ENCODE data around the gene CCDC106. TPM values are rescaled to one million over a fixed set of nuclear protein-coding genes. Genes with fewer than 3 reads are reported as not detected.

The CCDC106 gene
- total RNA-seq, 2 experiments from 2014 or later: 4.2 to 4.4 TPM

DNA sequence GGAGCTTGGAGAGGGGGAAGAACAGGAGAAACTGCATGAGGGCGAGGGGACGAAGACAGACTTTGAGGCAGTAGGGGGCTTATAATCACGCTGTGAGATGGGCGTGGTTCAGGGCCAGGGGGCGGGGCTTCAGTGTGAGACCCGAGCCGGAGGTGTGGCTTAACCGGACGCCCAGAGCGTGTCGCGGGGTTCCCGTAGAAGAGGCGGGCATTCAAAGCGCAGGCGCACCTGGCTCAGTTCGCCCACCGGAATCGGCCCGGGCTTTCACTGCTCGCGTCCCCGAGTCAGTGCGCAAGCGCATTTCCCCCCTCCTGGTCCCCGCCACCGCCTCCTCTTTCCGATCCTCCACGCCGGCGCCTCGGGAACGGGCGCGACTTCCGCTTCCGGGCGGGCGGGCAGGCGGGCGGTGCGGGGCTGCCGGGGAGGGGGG lies 42.8 kb upstream of the CCDC106 start:
- peak overlapping the region; percentile 96 for H3K27ac Mint-ChIP-seq
- DNase-seq: peak; percentile 100
- intact Hi-C loops (cut with micrococcal nuclease): loop anchor here (1.0 to 10.0 kb wide), 6 partner anchors 19 to 488 kb away; partner anchors contain the start of genes PPP1R12C, TNNT1, ZNF580 and ZNF581
- peaks cover 52% of the 10 kb centered on the region for H3K4me1 Mint-ChIP-seq (ENCODE audit: low read depth)
- H3K27me3 Mint-ChIP-seq (ENCODE audit: low read depth): no peaks in the 10 kb centered on the region
- peaks cover 21% of the 10 kb centered on the region for H3K36me3 Mint-ChIP-seq (ENCODE audit: low read depth)
- no peaks in the 10 kb centered on the region for H3K9me3 Mint-ChIP-seq
- CTCF ChIA-PET: interaction anchor here (0.7 to 3.0 kb wide), 11 partner anchors 14 to 137 kb away, joined by 3 to 41 read pairs (median 6); partner anchors contain the start of genes NAT14, ZNF579 and ZNF784
- peak overlapping the region; percentile 86 for H3K4me3 Mint-ChIP-seq

DNA sequence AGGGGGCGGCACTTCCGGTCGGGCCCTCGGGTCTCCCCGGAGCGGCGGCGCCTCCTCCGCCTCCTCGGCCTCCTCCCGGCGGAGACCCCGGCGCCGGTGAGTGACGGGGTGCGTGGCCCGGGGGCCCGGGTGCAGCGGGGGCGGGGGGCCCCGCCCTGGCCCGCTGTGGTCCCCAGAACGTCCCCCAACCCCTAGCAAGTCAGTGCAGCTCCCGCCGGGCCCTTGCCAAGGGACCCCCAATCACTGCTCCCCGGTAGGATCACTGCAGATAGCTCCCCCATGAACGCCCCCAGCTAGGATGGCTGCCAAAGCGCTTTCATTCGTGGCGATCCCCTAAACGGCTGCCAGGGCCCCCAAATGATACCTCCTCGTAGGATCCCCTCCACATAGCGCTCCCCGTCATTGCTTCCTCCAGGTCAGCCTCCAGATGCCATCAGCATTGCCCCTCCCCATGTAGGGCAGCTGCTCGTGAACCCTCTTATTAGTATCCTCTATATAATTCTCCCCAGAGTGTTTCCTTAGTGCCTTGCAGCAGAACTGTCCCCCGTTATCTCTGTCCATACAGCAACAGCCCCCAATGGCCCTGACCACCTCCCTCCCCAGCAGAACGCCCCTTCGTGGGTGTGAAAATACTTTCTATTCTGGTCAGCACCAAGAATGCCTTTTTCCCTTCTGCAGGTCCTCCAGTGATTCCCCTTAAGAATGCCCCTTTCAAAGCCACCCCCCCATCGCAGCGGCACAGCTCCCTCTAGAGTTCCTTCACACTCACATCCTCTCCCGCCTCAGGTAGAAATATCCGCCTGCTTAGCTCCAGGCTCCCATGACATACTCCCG lies 42.2 kb upstream of the CCDC106 start, which contains the start of gene ZNF865:
Gene ZNF865 (plus strand): TSS at position 11 of the 834 bp plus-strand sequence. CDS start 7,972 bp downstream, outside the sequence.
- Mint-ChIP-seq H3K27ac (peak within 1 kb of the TSS; percentile 96), H3K9me3 (no peaks in the 10 kb centered on the region), H3K36me3 (ENCODE audit: low read depth) (peaks cover 21% of the 10 kb centered on the region), H3K27me3 (ENCODE audit: low read depth) (no peaks in the 10 kb centered on the region), H3K4me1 (ENCODE audit: low read depth) (peaks cover 58% of the 10 kb centered on the region), H3K4me3 (peak within 1 kb of the TSS; percentile 89)
- intact Hi-C loops (cut with micrococcal nuclease): loop anchor here (1.0 to 10.0 kb wide), 9 partner anchors 18 to 489 kb away; partner anchors contain the start of genes ISOC2, PPP1R12C, TNNT1 and U2AF2
- CTCF ChIA-PET: interaction anchor here (0.5 to 3.0 kb wide), 18 partner anchors 12 to 187 kb away, joined by 3 to 41 read pairs (median 4); partner anchors contain the start of genes NAT14, ZNF579 and ZNF784
- peak; percentile 89 for DNase-seq

DNA sequence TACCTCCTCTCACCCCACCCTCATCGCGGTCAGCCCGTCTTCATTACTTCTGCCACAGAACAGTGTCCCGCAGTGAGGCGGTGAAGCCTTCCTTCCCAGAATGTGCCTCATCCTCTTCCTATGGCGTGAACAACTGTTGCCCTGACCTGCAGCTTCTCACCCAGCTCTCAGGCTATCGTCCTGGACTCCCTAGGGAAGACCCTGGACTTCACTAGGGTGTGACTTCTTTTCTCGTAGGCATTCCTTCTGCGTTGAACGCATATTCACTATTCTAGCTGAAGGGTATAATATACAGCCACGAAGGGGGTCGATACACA lies 41.6 kb upstream of the CCDC106 start:
- Mint-ChIP-seq H3K4me1 (ENCODE audit: low read depth) (peaks cover 58% of the 10 kb centered on the region), H3K4me3 (peak overlapping the region; percentile 89), H3K9me3 (no peaks in the 10 kb centered on the region), H3K36me3 (ENCODE audit: low read depth) (peaks cover 21% of the 10 kb centered on the region), H3K27ac (peak overlapping the region; percentile 93), H3K27me3 (ENCODE audit: low read depth) (no peaks in the 10 kb centered on the region)
- DNase-seq: no peak
- intact Hi-C loops (cut with micrococcal nuclease): loop anchor here (1.0 to 10.0 kb wide), 5 partner anchors 36 to 462 kb away; partner anchors contain the start of genes ISOC2, TNNT1, U2AF2 and ZNF580
- CTCF ChIA-PET: interaction anchor here (0.5 to 3.0 kb wide), 17 partner anchors 11 to 186 kb away, joined by 3 to 41 read pairs (median 5); partner anchors contain the start of genes NAT14, ZNF579 and ZNF784

DNA sequence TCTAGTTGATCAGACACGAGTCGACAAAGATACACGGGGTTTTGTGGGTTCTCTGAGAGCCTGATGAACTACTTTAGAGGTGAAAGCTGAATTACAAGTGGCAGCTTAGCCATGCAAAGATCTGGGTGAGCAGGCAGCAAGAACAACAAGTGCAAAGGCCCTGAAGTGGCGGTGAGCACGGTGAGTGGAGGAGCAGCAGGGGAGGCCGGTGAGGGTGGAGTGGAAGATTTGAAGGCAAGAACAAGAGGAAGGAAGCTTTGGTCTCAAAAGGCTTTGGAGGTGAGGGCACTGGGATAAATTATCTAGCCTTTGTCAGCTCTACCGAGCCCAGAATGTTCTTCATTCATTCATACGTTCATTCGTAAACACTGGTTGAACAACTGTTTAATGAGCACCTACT lies 41.2 kb upstream of the CCDC106 start:
- intact Hi-C loops (cut with micrococcal nuclease): loop anchor here (1.0 to 10.0 kb wide), 5 partner anchors 35 to 462 kb away; partner anchors contain the start of genes ISOC2, TNNT1, U2AF2 and ZNF580
- CTCF ChIA-PET: interaction anchor here (0.5 to 3.0 kb wide), 17 partner anchors 11 to 186 kb away, joined by 3 to 41 read pairs (median 5); partner anchors contain the start of genes NAT14, ZNF579 and ZNF784
- Mint-ChIP-seq H3K4me3 (peak overlapping the region; percentile 89), H3K36me3 (ENCODE audit: low read depth) (peaks cover 21% of the 10 kb centered on the region), H3K9me3 (no peaks in the 10 kb centered on the region), H3K27ac (peak overlapping the region; percentile 93), H3K27me3 (ENCODE audit: low read depth) (no peaks in the 10 kb centered on the region), H3K4me1 (ENCODE audit: low read depth) (peaks cover 59% of the 10 kb centered on the region)
- DNase-seq: no peak

DNA sequence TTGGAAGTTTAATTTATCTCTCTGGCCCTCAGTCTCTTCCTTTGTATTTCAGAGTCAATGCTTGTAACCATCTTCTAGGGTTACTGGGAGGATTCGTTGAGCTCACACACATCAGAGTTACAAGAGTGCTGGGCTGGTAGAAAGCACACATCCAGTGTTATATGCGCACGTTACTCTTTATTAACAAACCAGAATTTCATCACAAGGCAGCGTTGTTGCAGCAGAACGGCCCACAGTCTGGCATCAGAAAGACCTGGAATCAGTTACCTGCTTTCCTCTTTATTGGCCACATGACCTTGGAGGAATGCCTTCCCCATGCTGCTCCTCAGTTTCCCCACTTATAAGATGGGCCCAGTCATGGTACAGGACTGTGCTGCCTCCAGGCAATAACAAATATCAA lies 38.7 kb upstream of the CCDC106 start:
- intact Hi-C loops (cut with micrococcal nuclease): loop anchor here (5.0 to 10.0 kb wide), 2 partner anchors 33 to 465 kb away; partner anchors contain the start of genes TNNT1, ZNF580 and ZNF581
- no peak overlapping the region for H3K27ac Mint-ChIP-seq
- H3K4me1 Mint-ChIP-seq (ENCODE audit: low read depth): peaks cover 58% of the 10 kb centered on the region
- no peaks in the 10 kb centered on the region for H3K27me3 Mint-ChIP-seq (ENCODE audit: low read depth)
- CTCF ChIA-PET: interaction anchor here (1.3 kb wide), 1 partner anchor 24 kb away, joined by 4 read pairs; no protein-coding TSS in a partner anchor
- no peaks in the 10 kb centered on the region for H3K9me3 Mint-ChIP-seq
- peaks cover 24% of the 10 kb centered on the region for H3K36me3 Mint-ChIP-seq (ENCODE audit: low read depth)
- H3K4me3 Mint-ChIP-seq: no peak overlapping the region
- no peak for DNase-seq

DNA sequence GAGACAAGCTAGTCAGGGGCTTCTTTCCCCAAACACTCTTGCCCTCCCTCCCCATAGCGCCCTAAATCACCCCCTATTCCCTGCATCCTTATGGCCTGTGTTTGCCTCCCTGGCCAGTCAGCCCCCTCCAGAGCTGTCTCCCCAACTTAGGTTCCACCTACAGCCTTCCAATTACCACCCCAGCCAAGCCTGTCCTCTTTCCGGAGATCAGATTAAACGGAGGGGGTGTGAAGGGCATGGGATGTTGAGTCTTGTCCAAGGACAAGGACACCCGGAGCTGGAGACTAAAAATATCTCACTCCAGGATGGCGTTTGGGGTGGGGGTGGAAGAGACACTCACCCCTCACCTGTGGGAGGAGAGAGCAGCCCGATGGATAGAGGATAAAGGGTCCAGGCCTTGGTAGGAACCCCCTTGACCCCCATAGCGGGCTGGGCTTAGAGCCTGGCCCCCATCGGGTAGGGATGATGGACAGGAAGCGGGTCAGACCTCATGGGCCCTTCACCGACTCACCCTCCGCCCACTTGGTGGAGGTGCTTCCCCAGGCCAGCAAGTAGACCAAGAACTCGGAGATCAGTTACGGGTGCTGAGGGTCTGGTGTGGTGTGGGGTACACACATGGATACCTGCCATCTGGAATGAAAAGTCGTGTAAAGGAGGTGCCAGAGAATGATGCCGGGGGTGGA lies 36.6 kb upstream of the CCDC106 start:
- Mint-ChIP-seq H3K9me3 (no peaks in the 10 kb centered on the region), H3K4me3 (no peak overlapping the region), H3K4me1 (ENCODE audit: low read depth) (peaks cover 49% of the 10 kb centered on the region), H3K27me3 (ENCODE audit: low read depth) (no peaks in the 10 kb centered on the region), H3K27ac (no peak overlapping the region), H3K36me3 (ENCODE audit: low read depth) (peaks cover 23% of the 10 kb centered on the region)
- CTCF ChIA-PET: interaction anchor here (0.7 kb wide), 1 partner anchor 55 kb away, joined by 3 read pairs; no protein-coding TSS in a partner anchor
- intact Hi-C loops (cut with micrococcal nuclease): no loop called here
- DNase-seq: no peak

DNA sequence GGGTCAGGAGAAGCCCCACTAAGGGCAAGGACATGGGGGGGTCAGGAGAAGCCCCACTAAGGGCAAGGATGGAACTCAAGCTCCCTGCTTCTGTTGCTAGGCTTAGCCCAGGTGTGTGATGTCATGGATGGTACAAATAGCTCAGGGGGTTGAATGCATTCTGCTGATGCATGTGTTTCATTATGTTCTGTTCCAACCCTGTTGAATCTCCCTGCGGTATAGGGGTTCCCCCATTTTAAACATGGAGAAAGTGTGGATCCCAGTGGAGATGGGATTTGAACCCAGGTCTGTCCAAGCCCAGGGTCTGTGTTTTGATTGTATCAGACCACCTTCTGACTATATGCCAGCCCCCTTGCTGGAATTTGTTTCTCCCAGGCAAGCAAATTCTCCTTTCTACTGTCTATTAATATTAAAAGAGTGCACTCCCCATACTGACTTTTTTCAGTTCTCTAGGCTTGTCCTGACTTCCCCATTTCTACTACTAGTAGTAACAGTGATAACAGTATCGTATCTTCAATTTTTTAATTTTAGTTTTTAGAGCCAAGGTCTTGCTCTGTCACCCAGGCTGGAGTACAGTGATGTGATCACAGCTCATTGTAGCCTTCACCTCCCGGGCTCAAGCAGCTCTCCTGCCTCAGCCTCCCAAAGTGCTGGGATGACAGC lies 35.9 kb upstream of the CCDC106 start:
- Mint-ChIP-seq H3K4me3 (no peak overlapping the region), H3K4me1 (ENCODE audit: low read depth) (peaks cover 44% of the 10 kb centered on the region), H3K36me3 (ENCODE audit: low read depth) (peaks cover 23% of the 10 kb centered on the region), H3K27me3 (ENCODE audit: low read depth) (no peaks in the 10 kb centered on the region), H3K9me3 (no peaks in the 10 kb centered on the region), H3K27ac (no peak overlapping the region)
- DNase-seq: no peak
- intact Hi-C loops (cut with micrococcal nuclease): no loop called here
- CTCF ChIA-PET: no interaction called here

DNA sequence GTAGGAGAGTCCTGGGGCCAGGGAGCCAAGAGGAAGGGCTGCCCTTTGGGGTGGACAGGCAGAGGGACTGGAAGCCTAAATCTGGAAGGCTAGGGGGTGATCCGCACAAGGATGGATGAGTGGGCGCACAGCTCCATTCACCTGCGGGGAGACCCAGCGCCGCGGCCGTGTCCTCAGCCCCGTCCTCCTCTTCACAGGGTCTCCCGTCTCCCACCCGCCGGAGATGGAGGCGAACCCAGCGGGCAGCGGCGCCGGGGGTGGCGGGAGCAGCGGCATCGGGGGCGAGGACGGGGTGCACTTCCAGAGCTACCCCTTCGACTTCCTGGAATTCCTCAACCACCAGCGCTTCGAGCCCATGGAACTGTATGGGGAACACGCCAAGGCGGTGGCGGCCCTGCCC lies 34.6 kb upstream of the CCDC106 start:
- CTCF ChIA-PET: interaction anchor here (0.6 kb wide), 1 partner anchor 26 kb away, joined by 4 read pairs; no protein-coding TSS in a partner anchor
- Mint-ChIP-seq H3K4me3 (no peak overlapping the region), H3K4me1 (ENCODE audit: low read depth) (peaks cover 34% of the 10 kb centered on the region), H3K27ac (no peak overlapping the region), H3K27me3 (ENCODE audit: low read depth) (no peaks in the 10 kb centered on the region), H3K36me3 (ENCODE audit: low read depth) (peaks cover 23% of the 10 kb centered on the region), H3K9me3 (no peaks in the 10 kb centered on the region)
- intact Hi-C loops (cut with micrococcal nuclease): no loop called here
- DNase-seq: no peak

DNA sequence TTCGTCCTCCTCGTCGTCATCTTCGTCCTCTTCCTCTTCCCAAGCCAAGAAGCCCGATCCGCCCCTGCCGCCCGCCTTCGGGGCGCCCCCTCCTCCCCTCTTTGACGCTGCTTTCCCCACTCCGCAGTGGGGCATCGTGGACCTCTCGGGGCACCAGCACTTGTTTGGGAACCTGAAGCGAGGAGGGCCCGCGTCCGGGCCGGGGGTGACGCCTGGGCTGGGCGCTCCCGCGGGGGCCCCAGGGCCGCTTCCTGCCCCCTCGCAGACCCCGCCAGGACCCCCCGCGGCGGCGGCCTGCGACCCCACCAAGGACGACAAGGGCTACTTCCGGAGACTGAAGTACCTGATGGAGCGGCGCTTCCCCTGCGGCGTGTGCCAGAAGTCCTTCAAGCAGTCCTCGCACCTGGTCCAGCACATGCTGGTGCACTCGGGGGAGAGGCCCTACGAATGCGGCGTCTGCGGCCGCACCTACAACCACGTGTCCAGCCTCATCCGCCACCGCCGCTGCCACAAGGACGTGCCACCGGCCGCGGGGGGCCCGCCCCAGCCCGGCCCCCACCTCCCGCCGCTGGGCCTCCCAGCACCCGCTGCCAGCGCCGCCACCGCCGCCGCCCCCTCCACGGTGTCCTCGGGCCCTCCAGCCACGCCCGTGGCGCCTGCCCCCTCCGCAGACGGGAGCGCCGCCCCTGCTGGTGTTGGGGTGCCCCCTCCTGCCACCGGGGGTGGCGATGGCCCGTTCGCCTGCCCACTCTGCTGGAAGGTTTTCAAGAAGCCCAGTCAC lies 33.9 kb upstream of the CCDC106 start:
- CTCF ChIA-PET: no interaction called here
- no peak overlapping the region for H3K4me3 Mint-ChIP-seq
- intact Hi-C loops (cut with micrococcal nuclease): no loop called here
- H3K9me3 Mint-ChIP-seq: no peaks in the 10 kb centered on the region
- no peaks in the 10 kb centered on the region for H3K27me3 Mint-ChIP-seq (ENCODE audit: low read depth)
- H3K36me3 Mint-ChIP-seq (ENCODE audit: low read depth): peaks cover 24% of the 10 kb centered on the region
- no peak for DNase-seq
- H3K4me1 Mint-ChIP-seq (ENCODE audit: low read depth): peaks cover 30% of the 10 kb centered on the region
- no peak overlapping the region for H3K27ac Mint-ChIP-seq

DNA sequence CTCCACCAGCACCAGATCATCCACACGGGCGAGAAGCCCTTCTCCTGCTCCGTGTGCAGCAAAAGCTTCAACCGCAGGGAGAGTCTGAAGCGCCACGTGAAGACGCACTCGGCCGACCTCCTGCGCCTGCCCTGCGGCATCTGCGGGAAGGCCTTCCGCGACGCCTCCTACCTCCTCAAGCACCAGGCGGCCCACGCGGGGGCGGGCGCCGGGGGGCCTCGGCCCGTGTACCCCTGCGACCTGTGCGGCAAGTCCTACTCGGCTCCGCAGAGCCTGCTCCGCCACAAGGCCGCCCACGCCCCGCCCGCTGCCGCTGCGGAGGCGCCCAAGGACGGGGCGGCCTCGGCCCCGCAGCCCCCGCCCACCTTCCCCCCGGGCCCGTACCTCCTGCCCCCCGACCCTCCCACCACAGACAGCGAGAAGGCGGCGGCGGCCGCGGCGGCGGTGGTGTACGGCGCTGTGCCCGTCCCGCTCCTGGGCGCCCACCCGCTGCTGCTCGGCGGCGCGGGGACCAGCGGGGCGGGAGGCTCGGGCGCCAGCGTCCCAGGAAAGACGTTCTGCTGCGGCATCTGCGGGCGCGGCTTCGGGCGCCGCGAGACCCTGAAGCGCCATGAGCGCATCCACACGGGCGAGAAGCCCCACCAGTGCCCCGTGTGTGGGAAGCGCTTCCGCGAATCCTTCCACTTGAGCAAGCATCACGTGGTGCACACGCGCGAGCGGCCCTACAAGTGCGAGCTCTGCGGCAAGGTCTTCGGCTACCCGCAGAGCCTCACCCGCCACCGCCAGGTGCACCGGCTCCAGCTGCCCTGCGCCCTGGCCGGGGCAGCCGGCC lies 33.1 kb upstream of the CCDC106 start:
- Mint-ChIP-seq H3K9me3 (no peaks in the 10 kb centered on the region), H3K36me3 (ENCODE audit: low read depth) (peaks cover 23% of the 10 kb centered on the region), H3K4me1 (ENCODE audit: low read depth) (peaks cover 32% of the 10 kb centered on the region), H3K4me3 (no peak overlapping the region), H3K27ac (no peak overlapping the region), H3K27me3 (ENCODE audit: low read depth) (no peaks in the 10 kb centered on the region)
- DNase-seq: no peak
- intact Hi-C loops (cut with micrococcal nuclease): no loop called here
- CTCF ChIA-PET: no interaction called here

Measured in activated naive CD4-positive, alpha-beta T cell treated with anti-CD3 and anti-CD28 coated beads for 36 hours (primary cell).